PC-9 (cell line): Measurements from ENCODE around the gene SF3A2. TPM values are rescaled to one million over a fixed set of nuclear protein-coding genes. Genes with fewer than 3 reads are reported as not detected.

Experiments
- BruUV-seq: library from RNA; stranded (reverse); fragments of 400-500 nt; replicated peaks from 2 replicates; lab custom pipeline; 2021; lab: Mats Ljungman, UMichigan
- CTCF ChIA-PET: fragments of 300-600 bp; sonication (Branson Sonifier 250); formaldehyde crosslinking; loops from one replicate; lab custom pipeline; 2022; ENCODE audit warnings: antibody characterized with exemption; lab: Charles Lee
- POLR2A ChIA-PET: fragments of 300-600 bp; sonication (Branson Sonifier 250); formaldehyde crosslinking; loops from one replicate; lab custom pipeline; 2022; ENCODE audit warnings: antibody characterized with exemption; ENCODE audit not compliant: unreplicated experiment; lab: Charles Lee
- DNase-seq, 2 experiments: peaks; one replicate each; pipeline versions ENCODE4 v3.0.0 to v3.0.0-alpha.2; 2015 to 2022; ENCODE audit warnings: mixed read lengths in 1 of 2
- H2AFZ ChIP-seq: fragments of 200-600 bp; sonication (generic); 2 replicates; pipeline ENCODE4 v1.8.1; 2017; ENCODE audit warnings: antibody characterized with exemption
- H3F3A ChIP-seq: fragments of 200-600 bp; sonication (generic); 2 replicates; pipeline ENCODE4 v1.8.1; 2017; ENCODE audit warnings: antibody characterized with exemption, mild to moderate bottlenecking, low read depth; ENCODE audit not compliant: insufficient read depth
- H3K27ac ChIP-seq: fragments of 200-600 bp; sonication (generic); 2 replicates; pipeline ENCODE4 v1.6.1; 2016; ENCODE audit warnings: mixed run types
- H3K27me3 ChIP-seq: fragments of 200-600 bp; sonication (generic); 2 replicates; pipeline ENCODE4 v1.6.1; 2016; ENCODE audit warnings: low read depth, mixed run types; ENCODE audit not compliant: insufficient read depth
- H3K36me3 ChIP-seq: fragments of 200-600 bp; sonication (generic); 2 replicates; pipeline ENCODE4 v1.6.1; 2016; ENCODE audit warnings: low read depth, mixed run types
- H3K4me1 ChIP-seq: fragments of 200-600 bp; sonication (generic); replicated peaks from 2 replicates; pipeline ENCODE4 v1.6.1; 2016; ENCODE audit warnings: mixed run types; ENCODE audit not compliant: insufficient read depth
- H3K4me2 ChIP-seq: fragments of 200-600 bp; sonication (generic); 2 replicates; pipeline ENCODE4 v1.6.1; 2017; ENCODE audit warnings: mixed run types
- H3K4me3 ChIP-seq: fragments of 200-600 bp; sonication (generic); 2 replicates; pipeline ENCODE4 v1.6.1; 2016; ENCODE audit warnings: mixed run types
- H3K79me2 ChIP-seq: fragments of 200-600 bp; sonication (generic); 2 replicates; pipeline ENCODE4 v1.6.1; 2017; ENCODE audit warnings: low read depth, mixed run types
- H3K9me2 ChIP-seq: fragments of 200-600 bp; sonication (generic); 2 replicates; pipeline ENCODE4 v1.8.1; 2017; ENCODE audit warnings: mild to moderate bottlenecking; ENCODE audit not compliant: insufficient read depth
- H3K9me3 ChIP-seq: fragments of 200-600 bp; sonication (generic); 2 replicates; pipeline ENCODE4 v1.8.1; 2016; ENCODE audit warnings: low read depth; ENCODE audit not compliant: insufficient read depth
- H4K20me1 ChIP-seq: fragments of 200-600 bp; sonication (generic); 2 replicates; pipeline ENCODE4 v1.8.1; 2017; ENCODE audit not compliant: insufficient read depth
- EZH2 ChIP-seq: fragments of 200-600 bp; sonication (generic); IDR thresholded peaks from 2 replicates; pipeline ENCODE4 v1.8.0; 2017; ENCODE audit warnings: antibody characterized with exemption, low read depth
- intact Hi-C: fragments of 100-400 bp; cut with micrococcal nuclease; formaldehyde crosslinking; loops from one replicate; pipeline ENCODE4 v1.10.0; 2022; ENCODE audit not compliant: unreplicated experiment
- total RNA-seq: library from RNA; stranded (reverse); gene quantifications from 2 replicates; pipeline ENCODE4 v1.2.3, GENCODE V29; 2021
- TF ChIP-seq, protein P1 (sequence below): fragments of 200-600 bp; sonication (generic); conservative IDR thresholded peaks from 2 replicates; pipeline ENCODE4 v1.6.1; 2017; ENCODE audit warnings: mixed run types, antibody characterized with exemption, mild to moderate bottlenecking, moderate library complexity

The SF3A2 gene
- total RNA-seq, 1 experiment from 2014 or later, result 83.0 TPM

DNA sequence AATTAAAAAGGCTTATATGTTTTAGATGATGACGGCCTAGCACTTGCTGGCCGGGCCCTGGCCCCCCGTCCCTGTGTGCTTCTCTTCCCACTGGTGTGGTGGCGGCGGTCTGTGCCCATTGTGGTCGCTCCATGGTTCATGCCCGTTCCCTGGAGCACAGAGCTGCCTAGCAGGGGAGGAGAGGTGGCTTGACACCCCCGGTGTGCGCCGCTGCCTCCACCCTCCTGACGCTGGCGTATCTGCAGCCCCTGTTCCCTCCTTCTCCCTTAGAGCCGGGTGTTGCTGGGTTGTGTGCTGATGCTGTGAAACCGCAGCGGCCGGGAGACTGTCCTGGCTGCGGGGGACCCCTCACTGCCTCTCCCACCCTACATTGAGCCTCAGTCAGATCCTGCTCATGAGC lies 43.8 kb upstream of the SF3A2 start:
- no peak overlapping the region for H3K27ac ChIP-seq
- H3K9me3 ChIP-seq, result no peaks in the 10 kb centered on the region
- H3K4me2 ChIP-seq, result no peak overlapping the region
- no peak for DNase-seq
- POLR2A ChIA-PET, result no interaction called here
- H3K4me1 ChIP-seq, result no peaks in the 10 kb centered on the region
- H3K27me3 ChIP-seq, result no peaks in the 10 kb centered on the region
- no peak for TF ChIP-seq EZH2
- TF ChIP-seq, protein P1, sequence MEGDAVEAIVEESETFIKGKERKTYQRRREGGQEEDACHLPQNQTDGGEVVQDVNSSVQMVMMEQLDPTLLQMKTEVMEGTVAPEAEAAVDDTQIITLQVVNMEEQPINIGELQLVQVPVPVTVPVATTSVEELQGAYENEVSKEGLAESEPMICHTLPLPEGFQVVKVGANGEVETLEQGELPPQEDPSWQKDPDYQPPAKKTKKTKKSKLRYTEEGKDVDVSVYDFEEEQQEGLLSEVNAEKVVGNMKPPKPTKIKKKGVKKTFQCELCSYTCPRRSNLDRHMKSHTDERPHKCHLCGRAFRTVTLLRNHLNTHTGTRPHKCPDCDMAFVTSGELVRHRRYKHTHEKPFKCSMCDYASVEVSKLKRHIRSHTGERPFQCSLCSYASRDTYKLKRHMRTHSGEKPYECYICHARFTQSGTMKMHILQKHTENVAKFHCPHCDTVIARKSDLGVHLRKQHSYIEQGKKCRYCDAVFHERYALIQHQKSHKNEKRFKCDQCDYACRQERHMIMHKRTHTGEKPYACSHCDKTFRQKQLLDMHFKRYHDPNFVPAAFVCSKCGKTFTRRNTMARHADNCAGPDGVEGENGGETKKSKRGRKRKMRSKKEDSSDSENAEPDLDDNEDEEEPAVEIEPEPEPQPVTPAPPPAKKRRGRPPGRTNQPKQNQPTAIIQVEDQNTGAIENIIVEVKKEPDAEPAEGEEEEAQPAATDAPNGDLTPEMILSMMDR, result no peak
- intact Hi-C loops, result no loop called here
- H3K36me3 ChIP-seq, result no peaks in the 10 kb centered on the region
- no peak overlapping the region for H3K4me3 ChIP-seq
- H3F3A ChIP-seq, result no peaks in the 10 kb centered on the region
- BruUV-seq, result no TSS peak
- no peak overlapping the region for H2AFZ ChIP-seq
- H3K9me2 ChIP-seq, result no peaks in the 10 kb centered on the region
- no peaks in the 10 kb centered on the region for H3K79me2 ChIP-seq
- H4K20me1 ChIP-seq, result no peaks in the 10 kb centered on the region
- CTCF ChIA-PET, result no interaction called here

DNA sequence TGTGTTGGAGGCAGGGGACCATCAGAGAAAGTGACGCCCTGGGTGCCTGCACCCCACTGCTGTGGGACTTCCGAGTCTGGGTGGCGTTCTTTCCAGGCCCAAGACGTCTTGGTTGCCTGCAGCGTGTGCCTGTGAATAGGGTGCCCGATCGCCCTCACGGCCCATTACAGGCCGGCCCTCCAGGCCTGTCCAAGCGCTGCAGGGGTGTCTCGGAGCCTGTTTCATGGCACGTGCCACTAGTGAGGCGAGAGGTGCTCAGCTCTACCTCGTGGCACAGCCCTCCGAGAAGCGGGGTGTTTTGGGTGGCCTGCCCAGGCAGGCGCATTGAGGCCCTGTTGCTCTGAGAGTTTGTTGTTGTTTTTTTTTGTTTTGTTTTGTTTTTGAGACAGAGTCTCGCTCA lies 42.8 kb upstream of the SF3A2 start:
- H3K9me3 ChIP-seq, result no peaks in the 10 kb centered on the region
- DNase-seq, result no peak
- H3K79me2 ChIP-seq, result no peaks in the 10 kb centered on the region
- H3K27me3 ChIP-seq, result no peaks in the 10 kb centered on the region
- H3K4me1 ChIP-seq, result no peaks in the 10 kb centered on the region
- ChIA-PET POLR2A (no interaction called here), CTCF (no interaction called here)
- no TSS peak for BruUV-seq
- no peak overlapping the region for H2AFZ ChIP-seq
- TF ChIP-seq, protein P1, result no peak
- no peak for TF ChIP-seq EZH2
- H3K27ac ChIP-seq, result no peak overlapping the region
- intact Hi-C loops, result no loop called here
- H3K9me2 ChIP-seq, result no peaks in the 10 kb centered on the region
- H3F3A ChIP-seq, result no peaks in the 10 kb centered on the region
- H3K36me3 ChIP-seq, result no peaks in the 10 kb centered on the region
- no peak overlapping the region for H3K4me3 ChIP-seq
- no peaks in the 10 kb centered on the region for H4K20me1 ChIP-seq
- no peak overlapping the region for H3K4me2 ChIP-seq

DNA sequence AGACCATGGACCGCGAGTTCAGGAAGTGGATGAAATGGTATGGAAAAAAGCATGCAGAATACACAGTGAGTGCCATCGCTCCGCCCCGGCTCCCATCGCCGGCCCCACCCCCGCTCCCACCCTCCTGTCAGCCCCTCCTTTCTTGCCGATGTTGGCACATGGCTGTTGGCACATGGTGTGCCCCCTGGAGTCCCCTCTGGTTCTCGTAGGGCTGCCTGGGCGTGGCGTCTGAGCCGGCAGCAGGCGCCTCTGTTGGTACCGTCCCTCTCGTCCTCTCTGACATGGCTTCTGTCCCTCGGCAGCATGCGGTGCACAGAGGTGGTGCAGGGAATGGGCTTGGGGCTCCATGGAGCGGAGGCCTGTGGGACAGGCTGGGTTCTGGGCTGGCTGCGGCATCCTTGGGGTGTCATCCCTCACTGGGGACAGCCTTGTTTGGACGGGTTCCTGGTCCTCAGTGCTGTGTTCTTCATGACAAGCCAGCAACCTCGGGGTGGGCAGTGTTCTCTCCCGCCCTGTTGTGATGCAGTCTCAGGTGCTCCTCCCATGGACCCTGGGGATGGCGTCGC lies 42.0 kb upstream of the SF3A2 start:
- Histone ChIP-seq H3K27me3 (no peaks in the 10 kb centered on the region), H3K9me2 (no peaks in the 10 kb centered on the region), H3K4me1 (no peaks in the 10 kb centered on the region), H3K79me2 (no peaks in the 10 kb centered on the region), H2AFZ (no peak overlapping the region), H3K36me3 (no peaks in the 10 kb centered on the region), H3K4me2 (no peak overlapping the region), H3F3A (no peaks in the 10 kb centered on the region), H3K27ac (no peak overlapping the region), H3K4me3 (no peak overlapping the region), H3K9me3 (no peaks in the 10 kb centered on the region), H4K20me1 (no peaks in the 10 kb centered on the region)
- intact Hi-C loops, result no loop called here
- CTCF ChIA-PET, result no interaction called here
- POLR2A ChIA-PET, result no interaction called here
- TF ChIP-seq, protein P1, result no peak
- no peak for TF ChIP-seq EZH2
- DNase-seq, result no peak
- no TSS peak for BruUV-seq
